Neuronal stem cell (in vitro differentiated cells): ENCODE data around the gene HARS1. TPM values are rescaled to one million over a fixed set of nuclear protein-coding genes. Genes with fewer than 3 reads are reported as not detected.
"Not testable (repeated sequence)": the region's sequence is repeated elsewhere in the genome, so short reads cannot be mapped to it uniquely, and the experiment has no call there.

Experiments used
- DNase-seq: peaks from one replicate; pipeline ENCODE4 v3.0.0-alpha.2; 2013; ENCODE audit warnings: low spot score
- H2AFZ ChIP-seq: one replicate; pipeline ENCODE4 v1.6.1; 2013; ENCODE audit warnings: mild to moderate bottlenecking, low read length, inconsistent platforms
- H2AK5ac ChIP-seq: 2 replicates; pipeline ENCODE4 v1.6.1; 2013; ENCODE audit warnings: low read depth, mild to moderate bottlenecking, inconsistent platforms, low read length, moderate library complexity, mixed read lengths
- H2BK120ac ChIP-seq: 2 replicates; pipeline ENCODE4 v1.6.1; 2013; ENCODE audit warnings: low read depth, mild to moderate bottlenecking, inconsistent platforms, low read length, moderate library complexity, mixed read lengths
- H2BK12ac ChIP-seq: one replicate; pipeline ENCODE4 v1.6.1; 2013; ENCODE audit warnings: low read length, inconsistent platforms
- H2BK15ac ChIP-seq: 2 replicates; pipeline ENCODE4 v1.6.1; 2013; ENCODE audit warnings: mild to moderate bottlenecking, low read length, inconsistent platforms, mixed read lengths
- H2BK5ac ChIP-seq: one replicate; pipeline ENCODE4 v1.6.1; 2013; ENCODE audit warnings: inconsistent platforms, mild to moderate bottlenecking, low read length, moderate library complexity
- H3K14ac ChIP-seq: one replicate; pipeline ENCODE4 v1.6.1; 2013; ENCODE audit warnings: low read length, inconsistent platforms
- H3K18ac ChIP-seq: 2 replicates; pipeline ENCODE4 v1.6.1; 2013; ENCODE audit warnings: low read length, inconsistent platforms
- H3K23ac ChIP-seq: 2 replicates; pipeline ENCODE4 v1.6.1; 2013; ENCODE audit warnings: low read depth, mild to moderate bottlenecking, mixed read lengths, low read length, inconsistent platforms; ENCODE audit not compliant: poor library complexity
- H3K27ac ChIP-seq: replicated peaks from 3 replicates; pipeline ENCODE4 v1.5.1; 2013; ENCODE audit warnings: low read length, inconsistent platforms
- H3K27me3 ChIP-seq, 3 experiments: 2 replicates each; pipeline ENCODE4 v1.6.1; 2013; ENCODE audit warnings: low read length in 3 of 3, mild to moderate bottlenecking in 2 of 3, inconsistent platforms in 1 of 3, low read depth in 1 of 3, mixed read lengths in 1 of 3, moderate library complexity in 1 of 3; ENCODE audit not compliant: control insufficient read depth in 3 of 3, insufficient read depth in 3 of 3
- H3K36me3 ChIP-seq, 2 donors: replicated peaks in 1 of 2; 2 replicates each; pipeline ENCODE4 v1.6.1; 2013; ENCODE audit warnings: low read length in 2 of 2; ENCODE audit not compliant: control insufficient read depth in 2 of 2, insufficient read depth in 2 of 2
- H3K4ac ChIP-seq: 2 replicates; pipeline ENCODE4 v1.6.1; 2013; ENCODE audit warnings: inconsistent platforms, mild to moderate bottlenecking, low read length, moderate library complexity
- H3K4me1 ChIP-seq, 2 donors: 1 replicate in 1 of 2; 2 replicates in 1 of 2; pipeline ENCODE4 v1.6.1; 2013; ENCODE audit warnings: low read length in 2 of 2, low read depth in 1 of 2; ENCODE audit not compliant: control insufficient read depth in 2 of 2, insufficient read depth in 1 of 2
- H3K4me2 ChIP-seq: one replicate; pipeline ENCODE4 v1.6.1; 2013; ENCODE audit warnings: mild to moderate bottlenecking, low read length, inconsistent platforms; ENCODE audit not compliant: insufficient read depth, poor library complexity, severe bottlenecking
- H3K4me3 ChIP-seq, 2 donors: 2 replicates each; pipeline ENCODE4 v1.5.1; 2013; ENCODE audit warnings: low read length in 2 of 2, mild to moderate bottlenecking in 2 of 2, inconsistent platforms in 1 of 2, moderate library complexity in 1 of 2
- H3K79me1 ChIP-seq: one replicate; pipeline ENCODE4 v1.6.1; 2013; ENCODE audit warnings: low read depth, mild to moderate bottlenecking, inconsistent platforms, low read length, moderate library complexity
- H3K9ac ChIP-seq: one replicate; pipeline ENCODE4 v1.6.1; 2013; ENCODE audit warnings: mild to moderate bottlenecking, low read depth, low read length, inconsistent platforms; ENCODE audit not compliant: poor library complexity
- H3K9me3 ChIP-seq, 2 donors: replicated peaks in 1 of 2; 2 replicates each; pipeline versions ENCODE3 to v1.6.1; 2013; ENCODE audit warnings: low read length in 2 of 2, mild to moderate bottlenecking in 2 of 2, inconsistent platforms in 1 of 2, low read depth in 1 of 2, mixed read lengths in 1 of 2, moderate library complexity in 1 of 2; ENCODE audit not compliant: control insufficient read depth in 2 of 2, insufficient read depth in 1 of 2
- H4K8ac ChIP-seq: one replicate; pipeline ENCODE4 v1.6.1; 2013; ENCODE audit warnings: low read depth, mild to moderate bottlenecking, inconsistent platforms, low read length, moderate library complexity
- H4K91ac ChIP-seq: one replicate; pipeline ENCODE4 v1.6.1; 2013; ENCODE audit warnings: low read length, low read depth, mild to moderate bottlenecking, inconsistent platforms; ENCODE audit not compliant: poor library complexity
- WGBS, 2 donors: extraction: QIAGEN DNeasy Blood & Tissue Kit; methylation state at CpG; one replicate each; pipeline ENCODE4 v1.1.7; 2013; ENCODE audit warnings: missing lambda C conversion rate in 2 of 2, mixed read lengths in 1 of 2; ENCODE audit not compliant: insufficient read length in 2 of 2, insufficient replicate concordance in 1 of 2; ENCODE audit errors: extremely low coverage in 2 of 2; 5-methylcytosine and 5-hydroxymethylcytosine counted together
- small RNA-seq: library from polyadenylated mRNA; stranded (forward); fragments of <200 nt; extraction: miRNeasy Mini kit (QIAGEN cat#:217004); gene quantifications from one replicate; pipeline ENCODE3, GENCODE V24; 2013; ENCODE audit not compliant: insufficient read depth

HARS1 gene

GRCh38 chr5:140628711-140629110 lies 62.5 kb downstream of the HARS1 start:
- H2BK5ac ChIP-seq: no peak overlapping the region
- no peak overlapping the region for H3K18ac ChIP-seq
- H3K14ac ChIP-seq: no peak overlapping the region
- H3K4me3 ChIP-seq: no peak overlapping the region
- H3K23ac ChIP-seq: no peak overlapping the region
- WGBS, 2 donors: no CpG with 5 or more reads among the region's 1 CpG
- no peak overlapping the region for H3K4ac ChIP-seq
- H3K4me1 ChIP-seq: no peaks in the 10 kb centered on the region
- no peak overlapping the region for H4K91ac ChIP-seq
- H3K27me3 ChIP-seq: no peaks in the 10 kb centered on the region
- H2AK5ac ChIP-seq: no peak overlapping the region
- H2BK12ac ChIP-seq: no peak overlapping the region
- DNase-seq: no peak
- H3K79me1 ChIP-seq: no peaks in the 10 kb centered on the region
- no peak overlapping the region for H2BK120ac ChIP-seq
- no peak overlapping the region for H3K4me2 ChIP-seq
- H3K9me3 ChIP-seq: peaks cover 13 to 15% of the 10 kb centered on the region in 2 donors
- H3K27ac ChIP-seq: no peak overlapping the region
- H3K36me3 ChIP-seq: no peaks in the 10 kb centered on the region
- no peak overlapping the region for H4K8ac ChIP-seq
- no peak overlapping the region for H2AFZ ChIP-seq
- H2BK15ac ChIP-seq: no peak overlapping the region
- H3K9ac ChIP-seq: no peak overlapping the region

- H3K79me1 ChIP-seq: no peaks in the 10 kb centered on the region
- H3K36me3 ChIP-seq: no peaks in the 10 kb centered on the region
- H3K4me1 ChIP-seq: no peaks in the 10 kb centered on the region
Observed at GRCh38 chr5:140627972-140628371, 63.2 kb downstream of the HARS1 start.

GRCh38 chr5:140624886-140625285 lies 66.3 kb downstream of the HARS1 start:
- not testable (repeated sequence) for DNase-seq, H2BK5ac ChIP-seq, H3K79me1 ChIP-seq, H2BK120ac ChIP-seq, H3K4me3 ChIP-seq, H4K8ac ChIP-seq, H3K27ac ChIP-seq, H3K18ac ChIP-seq, H2AK5ac ChIP-seq, H2BK15ac ChIP-seq, H3K4me2 ChIP-seq, H4K91ac ChIP-seq, H2AFZ ChIP-seq, H3K27me3 ChIP-seq, H3K23ac ChIP-seq, H3K14ac ChIP-seq, H3K36me3 ChIP-seq, H3K4me1 ChIP-seq, H3K9ac ChIP-seq, H2BK12ac ChIP-seq, H3K4ac ChIP-seq
- H3K9me3 ChIP-seq: peaks cover 5 to 15% of the 10 kb centered on the region in 2 donors
- WGBS, 2 donors: no CpG with 5 or more reads among the region's 10 CpGs

More at GRCh38 chr5:140627972-140628371, 63.2 kb downstream of the HARS1 start:
- H3K14ac ChIP-seq: no peak overlapping the region
- H3K27ac ChIP-seq: no peak overlapping the region
- H3K18ac ChIP-seq: no peak overlapping the region
- H3K27me3 ChIP-seq: no peaks in the 10 kb centered on the region
- H2BK5ac ChIP-seq: no peak overlapping the region
- no peak overlapping the region for H3K4me2 ChIP-seq
- no peak overlapping the region for H3K4me3 ChIP-seq
- H3K4ac ChIP-seq: no peak overlapping the region
- no peak overlapping the region for H4K91ac ChIP-seq
- no peak overlapping the region for H2AFZ ChIP-seq
- no peak overlapping the region for H4K8ac ChIP-seq
- no peak overlapping the region for H2AK5ac ChIP-seq
- H2BK120ac ChIP-seq: no peak overlapping the region
- no peak for DNase-seq
- no peak overlapping the region for H3K9ac ChIP-seq
- no CpG with 5 or more reads among the region's 6 CpGs for WGBS, 2 donors
- peaks cover 13 to 15% of the 10 kb centered on the region in 2 donors for H3K9me3 ChIP-seq
- no peak overlapping the region for H2BK15ac ChIP-seq
- H2BK12ac ChIP-seq: no peak overlapping the region
- H3K23ac ChIP-seq: no peak overlapping the region

Small RNA genes lying within 50 kb of the gene (small RNA-seq; reads per million reads assigned to genes)
- gene VTRNA1-1 (313 reads per million, percentile 98 among the genes with 10 or more reads in this experiment), gene VTRNA1-2 (not detected), gene VTRNA1-3 (11.0 reads per million, percentile 61 among the genes with 10 or more reads in this experiment)
